Spleen (tissue), 11 donors: ENCODE measurements around the gene FHIT. TPM values are rescaled to one million over a fixed set of nuclear protein-coding genes. Genes with fewer than 3 reads are reported as not detected.

Experiments
- DNase-seq: peaks from one replicate; pipeline ENCODE4 v3.0.0-alpha.2; 2020
- H3K27ac ChIP-seq, 8 donors: fragments of 200-600 bp; sonication (generic) in 7 of 8; 1 replicate in 4 of 8; 2 replicates in 4 of 8; pipeline versions ENCODE4 v1.5.0 to v1.8.0; 2016 to 2021; ENCODE audit warnings: inconsistent platforms in 4 of 8, mild to moderate bottlenecking in 4 of 8, moderate library complexity in 1 of 8
- H3K27me3 ChIP-seq, 7 donors: fragments of 200-600 bp; sonication (generic) in 6 of 7; replicated peaks in 1 of 7; 1 replicate in 4 of 7; 2 replicates in 3 of 7; pipeline versions ENCODE4 v1.5.0 to v1.8.0; 2016 to 2021; ENCODE audit warnings: inconsistent platforms in 3 of 7, mild to moderate bottlenecking in 1 of 7
- H3K36me3 ChIP-seq, 6 donors: fragments of 200-600 bp; sonication (generic) in 5 of 6; 1 replicate in 4 of 6; 2 replicates in 2 of 6; pipeline versions ENCODE4 v1.5.0 to v1.8.0; 2016 to 2021; ENCODE audit warnings: inconsistent platforms in 2 of 6
- H3K4me1 ChIP-seq, 6 donors: fragments of 200-600 bp; sonication (generic) in 5 of 6; 1 replicate in 3 of 6; 2 replicates in 3 of 6; pipeline versions ENCODE4 v1.5.0 to v1.8.0; 2016 to 2021; ENCODE audit warnings: inconsistent platforms in 3 of 6
- H3K4me3 ChIP-seq, 8 donors: fragments of 200-600 bp; sonication (generic) in 7 of 8; 1 replicate in 4 of 8; 2 replicates in 4 of 8; pipeline versions ENCODE4 v1.5.0 to v1.8.0; 2016 to 2021; ENCODE audit warnings: inconsistent platforms in 4 of 8, mild to moderate bottlenecking in 4 of 8, moderate library complexity in 2 of 8
- H3K9me3 ChIP-seq, 8 donors: fragments of 200-600 bp; sonication (generic) in 7 of 8; 1 replicate in 4 of 8; 2 replicates in 4 of 8; pipeline versions ENCODE4 v1.5.0 to v1.8.0; 2016 to 2021; ENCODE audit warnings: inconsistent platforms in 4 of 8
- POLR2A ChIP-seq, 3 donors: fragments of 450-650 bp; IDR thresholded peaks; one replicate each; pipeline ENCODE4 v1.5.1; 2017; ENCODE audit warnings: antibody characterized with exemption in 3 of 3, mild to moderate bottlenecking in 1 of 3
- POLR2AphosphoS5 ChIP-seq, 3 donors: sonication (generic); formaldehyde crosslinking; IDR thresholded peaks; one replicate each; pipeline ENCODE4 v1.5.1; 2017; ENCODE audit warnings: antibody characterized with exemption in 3 of 3
- WGBS, 5 donors: extraction: QIAGEN DNeasy Blood & Tissue Kit in 3 of 5; methylation state at CpG; one replicate each; pipeline versions ENCODE4 v1.1.5 to v1.1.7; 2013 to 2018; 5-methylcytosine and 5-hydroxymethylcytosine counted together
- intact Hi-C: fragments of 100-400 bp; cut with DNase I; formaldehyde crosslinking; loops from one replicate; pipeline ENCODE4 v1.15.0; 2023; ENCODE audit warnings: low total_unique reads
- polyA plus RNA-seq, 3 donors: library from polyadenylated mRNA; stranded (reverse); fragments of 200-250 nt; gene quantifications; one replicate each; pipeline ENCODE4 v1.2.1, GENCODE V29; 2013
- total RNA-seq, 7 donors: library from RNA; depleted of rRNA in 3 of 7; stranded (reverse); fragments of >200 nt in 3 of 7; fragmentation: NEBNext Ultra II Directional in 4 of 7; extraction: Animal tissue kit (Norgen Biotek cat#: 25700) in 4 of 7; gene quantifications; one replicate each; pipeline versions ENCODE4 v1.1.0 to v1.2.1, GENCODE V29; 2016 to 2021
- TF ChIP-seq, protein P1 (sequence below), 11 experiments: fragments of 200-600 bp in 7 of 11; fragments of 450-650 bp in 4 of 11; sonication (generic) in 4 of 11; IDR thresholded peaks in 8 of 11; conservative IDR thresholded peaks in 3 of 11; 1 replicate in 7 of 11; 2 replicates in 4 of 11; pipeline versions ENCODE4 v1.4.0 to v1.8.0; 2016 to 2021; ENCODE audit warnings: antibody characterized with exemption in 11 of 11, inconsistent platforms in 4 of 11, mild to moderate bottlenecking in 1 of 11
- donor health status: healthy with polysubstance abuse.
- donor health status: DM: no; HTN: no; CAD: no; lungs with moderate emphysema.
- donor health status: DM: no; HTN: no; CAD: no.
- donor health status: Bipolar disorder and iron deficiency.
- donor health status: healthy.
- donor health status: DM: no; HTN: no; CAD: no.
- donor health status: DM: yes; HTN: yes; CAD: no.

FHIT gene
- total and polyA plus RNA-seq, 10 donors, result 4.1 to 23.1 (median 12.2) TPM

DNA sequence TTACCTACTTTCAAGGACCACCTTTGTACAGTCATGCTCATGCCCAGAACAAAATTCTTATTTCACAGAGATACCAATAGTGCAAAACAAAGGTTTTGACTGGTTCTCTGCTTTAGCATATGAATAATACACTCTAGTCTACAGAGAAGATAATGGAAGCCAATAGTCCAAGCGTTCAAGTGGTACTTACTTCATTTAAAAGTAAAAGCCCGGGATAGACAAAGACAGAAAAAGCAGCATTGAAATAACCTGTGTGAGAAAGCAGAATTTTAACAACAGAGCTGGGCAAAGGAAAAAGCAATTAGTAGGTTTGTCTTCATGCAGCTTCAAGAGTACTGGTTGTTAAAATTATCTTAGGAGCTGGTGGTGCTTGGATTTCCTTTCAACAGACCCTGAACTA, 848.3 kb downstream of the FHIT start:
- Histone ChIP-seq H3K36me3 (no peaks in the 10 kb centered on the region), H3K4me1 (no peaks in the 10 kb centered on the region), H3K27ac (no peak overlapping the region), H3K4me3 (no peak overlapping the region), H3K27me3 (no peaks in the 10 kb centered on the region), H3K9me3 (peaks cover 0 to 1% (median 0%) of the 10 kb centered on the region in 8 donors)
- WGBS, 5 donors, result 90 to 99% (median 97%) methylated on average over 2 of the region's 2 CpGs
- no peak for DNase-seq
- intact Hi-C loops, result no loop called here
- no peak for TF ChIP-seq POLR2AphosphoS5 (IDR thresholded peaks at IDR 0.05)
- TF ChIP-seq, protein P1, sequence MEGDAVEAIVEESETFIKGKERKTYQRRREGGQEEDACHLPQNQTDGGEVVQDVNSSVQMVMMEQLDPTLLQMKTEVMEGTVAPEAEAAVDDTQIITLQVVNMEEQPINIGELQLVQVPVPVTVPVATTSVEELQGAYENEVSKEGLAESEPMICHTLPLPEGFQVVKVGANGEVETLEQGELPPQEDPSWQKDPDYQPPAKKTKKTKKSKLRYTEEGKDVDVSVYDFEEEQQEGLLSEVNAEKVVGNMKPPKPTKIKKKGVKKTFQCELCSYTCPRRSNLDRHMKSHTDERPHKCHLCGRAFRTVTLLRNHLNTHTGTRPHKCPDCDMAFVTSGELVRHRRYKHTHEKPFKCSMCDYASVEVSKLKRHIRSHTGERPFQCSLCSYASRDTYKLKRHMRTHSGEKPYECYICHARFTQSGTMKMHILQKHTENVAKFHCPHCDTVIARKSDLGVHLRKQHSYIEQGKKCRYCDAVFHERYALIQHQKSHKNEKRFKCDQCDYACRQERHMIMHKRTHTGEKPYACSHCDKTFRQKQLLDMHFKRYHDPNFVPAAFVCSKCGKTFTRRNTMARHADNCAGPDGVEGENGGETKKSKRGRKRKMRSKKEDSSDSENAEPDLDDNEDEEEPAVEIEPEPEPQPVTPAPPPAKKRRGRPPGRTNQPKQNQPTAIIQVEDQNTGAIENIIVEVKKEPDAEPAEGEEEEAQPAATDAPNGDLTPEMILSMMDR (IDR thresholded peaks at IDR 0.05 in 8 of 11, conservative IDR thresholded peaks at IDR 0.05 in 3 of 11), result no peak
- TF ChIP-seq POLR2A (IDR thresholded peaks at IDR 0.05), result no peak

DNA sequence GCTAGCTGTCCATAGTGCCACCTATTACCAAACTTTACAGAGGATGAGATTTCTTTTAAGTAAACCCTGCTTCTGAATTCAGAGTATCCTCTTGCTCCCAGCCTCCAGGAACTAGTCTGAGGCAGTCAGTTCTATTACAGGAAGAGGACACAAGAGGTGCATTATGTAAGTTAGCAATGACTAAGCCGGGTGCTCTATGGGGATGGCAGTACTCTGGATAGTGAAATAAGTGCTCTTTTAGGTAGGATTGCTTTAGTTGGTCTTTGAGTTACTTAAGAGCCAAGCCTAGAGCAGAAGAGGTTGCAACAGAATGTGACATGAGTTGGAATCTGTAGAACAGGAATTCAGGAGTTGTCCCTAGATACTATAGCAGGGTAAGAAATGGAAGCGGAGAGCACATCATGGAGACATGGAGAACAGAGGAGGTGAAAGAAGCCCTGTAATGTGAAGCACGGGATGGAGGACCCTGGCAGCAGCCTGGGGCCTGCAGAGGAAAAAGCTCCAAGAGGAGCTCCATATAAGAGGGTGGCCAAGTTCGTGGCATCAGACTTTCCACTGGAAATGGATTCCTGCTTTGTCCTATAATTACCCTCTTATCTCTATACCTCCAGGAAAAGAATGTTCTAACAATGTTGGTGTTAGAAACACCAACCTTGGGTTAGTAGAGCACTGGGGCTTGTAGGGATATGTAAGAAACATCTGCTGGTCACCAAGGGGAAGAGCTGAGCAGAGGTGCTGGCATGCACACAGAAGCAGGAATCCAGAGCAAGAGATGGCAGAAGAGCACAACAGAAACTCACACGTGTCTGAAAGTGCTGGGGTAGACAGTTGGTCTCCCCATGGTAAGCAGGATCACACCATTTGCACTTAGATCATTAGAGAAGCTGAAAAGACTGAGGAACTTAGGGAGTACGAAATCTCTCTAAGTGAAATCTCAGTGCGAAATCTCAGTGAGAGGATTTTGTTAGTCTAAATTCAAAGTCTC, 851.1 kb downstream of the FHIT start:
- Histone ChIP-seq H3K4me3 (no peak overlapping the region), H3K36me3 (no peaks in the 10 kb centered on the region), H3K9me3 (peaks cover 0 to 3% (median 0%) of the 10 kb centered on the region in 8 donors), H3K27ac (no peak overlapping the region), H3K4me1 (no peaks in the 10 kb centered on the region), H3K27me3 (no peaks in the 10 kb centered on the region)
- DNase-seq, result no peak
- intact Hi-C loops, result no loop called here
- 63 to 76% (median 68%) methylated on average over 7 of the region's 7 CpGs for WGBS, 5 donors
- TF ChIP-seq POLR2AphosphoS5 (IDR thresholded peaks at IDR 0.05) (no peak), POLR2A (IDR thresholded peaks at IDR 0.05) (no peak)
- TF ChIP-seq, protein P1 (IDR thresholded peaks at IDR 0.05 in 8 of 11, conservative IDR thresholded peaks at IDR 0.05 in 3 of 11), result no peak

DNA sequence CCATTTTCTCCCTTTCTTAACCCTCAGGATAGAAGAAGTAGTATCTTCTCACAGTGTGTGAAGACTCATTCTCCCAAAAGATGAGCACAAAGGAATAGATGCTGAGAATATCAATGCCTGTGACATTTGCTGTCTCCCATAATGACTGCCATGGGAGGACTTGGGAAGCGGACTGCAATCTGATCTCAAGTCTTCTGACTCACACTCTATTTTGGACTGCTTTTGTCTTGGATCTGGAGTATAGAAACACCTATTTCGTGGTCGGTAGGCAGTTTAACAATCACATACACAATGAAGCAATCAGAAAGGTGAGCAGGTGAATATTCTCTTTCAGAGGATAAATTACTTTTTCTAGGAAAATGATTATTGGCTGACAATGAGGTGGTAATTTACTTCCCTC, 852.0 kb downstream of the FHIT start:
- Histone ChIP-seq H3K9me3 (peaks cover 0 to 3% (median 0%) of the 10 kb centered on the region in 8 donors), H3K4me1 (no peaks in the 10 kb centered on the region), H3K27ac (no peak overlapping the region), H3K4me3 (no peak overlapping the region), H3K27me3 (no peaks in the 10 kb centered on the region), H3K36me3 (no peaks in the 10 kb centered on the region)
- 68 to 93% (median 89%) methylated on average over 3 of the region's 3 CpGs for WGBS, 5 donors
- TF ChIP-seq, protein P1 (IDR thresholded peaks at IDR 0.05 in 8 of 11, conservative IDR thresholded peaks at IDR 0.05 in 3 of 11), result no peak
- TF ChIP-seq POLR2AphosphoS5 (IDR thresholded peaks at IDR 0.05) (no peak), POLR2A (IDR thresholded peaks at IDR 0.05) (no peak)
- DNase-seq, result no peak
- intact Hi-C loops, result no loop called here

DNA sequence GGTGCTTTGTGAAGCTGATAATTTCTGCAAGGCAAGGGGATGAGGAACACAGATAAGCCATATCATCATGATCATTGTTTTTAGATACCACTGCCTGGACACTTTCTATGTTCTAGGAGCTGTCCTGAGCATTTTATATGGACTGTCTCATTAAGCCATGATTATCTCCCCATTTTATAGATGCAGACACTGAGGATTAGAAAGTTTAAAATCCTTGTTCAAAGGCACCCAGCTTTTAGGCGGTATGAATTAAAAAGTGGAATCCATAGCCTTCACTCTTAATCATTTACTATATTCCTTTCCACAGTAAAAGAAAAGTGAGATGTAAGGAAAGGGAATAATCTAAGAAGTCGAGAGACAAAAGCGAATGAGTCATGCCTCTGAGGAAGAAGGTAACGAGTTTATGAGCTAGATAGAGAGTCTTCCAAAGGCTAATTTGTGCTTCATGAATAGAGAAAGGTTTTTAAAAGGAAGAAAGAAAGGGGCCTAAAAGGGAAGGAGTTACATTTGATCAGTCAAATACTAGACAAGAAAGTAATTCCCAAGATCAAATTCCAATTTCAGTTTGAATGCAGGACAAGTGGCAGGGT, 856.0 kb downstream of the FHIT start:
- Histone ChIP-seq H3K27ac (no peak overlapping the region), H3K4me1 (no peaks in the 10 kb centered on the region), H3K27me3 (no peaks in the 10 kb centered on the region), H3K36me3 (no peaks in the 10 kb centered on the region), H3K9me3 (peaks cover 0 to 3% (median 0%) of the 10 kb centered on the region in 8 donors), H3K4me3 (no peak overlapping the region)
- TF ChIP-seq POLR2A (IDR thresholded peaks at IDR 0.05), result no peak
- TF ChIP-seq POLR2AphosphoS5 (IDR thresholded peaks at IDR 0.05), result no peak
- TF ChIP-seq, protein P1 (IDR thresholded peaks at IDR 0.05 in 8 of 11, conservative IDR thresholded peaks at IDR 0.05 in 3 of 11), result no peak
- intact Hi-C loops, result no loop called here
- no peak for DNase-seq
- 83 to 95% (median 89%) methylated on average over 4 of the region's 4 CpGs for WGBS, 5 donors
